Erythroblast (primary cell): ENCODE results near the gene PCNT.

Source experiments
- GATA1 ChIP-seq: IDR thresholded peaks from 2 replicates; pipeline ENCODE4 v1.6.1; 2011; ENCODE audit warnings: low read depth, mild to moderate bottlenecking, control low read depth, low read length, moderate library complexity
- POLR2A ChIP-seq: IDR thresholded peaks from 2 replicates; pipeline ENCODE4 v1.6.1; 2011; ENCODE audit warnings: mild to moderate bottlenecking, low read length

- TF ChIP-seq POLR2A (no peak), GATA1 (no peak)
Measured at GRCh38 chr21:46356494-46357334, 32.8 kb downstream of the PCNT start.
